NCI-H2081 treated with DMSO at 0.1 percent for 48 hours (cell line): ENCODE measurements around the gene CCR2.

ENCODE experiments used
- DNase-seq: peaks from one replicate; lab custom pipeline; 2025; lab: John Stamatoyannopoulos, UW

The CCR2 gene

DNA sequence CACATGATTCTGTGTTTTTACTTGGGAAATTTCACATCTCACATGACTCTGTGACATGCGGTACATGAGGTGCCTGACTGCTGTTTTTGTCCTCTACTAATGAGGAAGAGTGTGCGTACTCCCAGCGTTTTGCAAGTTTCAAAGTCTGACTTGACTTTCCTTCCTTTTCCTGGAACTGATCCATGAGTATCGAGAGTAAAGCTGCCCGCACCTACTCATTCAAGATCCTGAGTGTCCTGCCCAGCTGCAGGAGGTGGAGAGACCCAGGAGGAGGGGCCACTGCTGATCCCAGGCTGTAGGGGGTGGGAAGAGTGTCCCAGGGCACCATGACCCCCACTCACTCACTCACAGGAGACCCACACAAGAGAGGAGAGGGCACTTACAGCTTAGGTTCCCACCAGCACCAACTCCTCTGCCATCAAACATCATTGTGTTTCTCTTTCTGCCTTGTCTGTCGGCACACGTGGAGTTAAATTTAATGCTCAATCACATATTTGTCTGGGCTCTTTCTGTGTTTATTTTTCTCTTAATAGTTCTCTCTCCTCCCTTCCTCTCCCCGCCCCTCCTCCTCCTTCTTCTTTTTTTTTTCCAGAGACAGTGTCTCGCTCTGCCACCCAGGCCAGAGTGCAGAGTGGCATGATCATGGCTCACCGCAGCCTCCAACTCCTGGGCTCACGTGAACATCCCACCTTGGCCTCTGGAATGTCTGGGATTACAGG lies 51.5 kb downstream of the CCR2 start:
- no peak for DNase-seq

- DNase-seq = no peak
These were observed 52.5 kb downstream of the CCR2 start for GRCh38 chr3:46406443-46406787.

DNA sequence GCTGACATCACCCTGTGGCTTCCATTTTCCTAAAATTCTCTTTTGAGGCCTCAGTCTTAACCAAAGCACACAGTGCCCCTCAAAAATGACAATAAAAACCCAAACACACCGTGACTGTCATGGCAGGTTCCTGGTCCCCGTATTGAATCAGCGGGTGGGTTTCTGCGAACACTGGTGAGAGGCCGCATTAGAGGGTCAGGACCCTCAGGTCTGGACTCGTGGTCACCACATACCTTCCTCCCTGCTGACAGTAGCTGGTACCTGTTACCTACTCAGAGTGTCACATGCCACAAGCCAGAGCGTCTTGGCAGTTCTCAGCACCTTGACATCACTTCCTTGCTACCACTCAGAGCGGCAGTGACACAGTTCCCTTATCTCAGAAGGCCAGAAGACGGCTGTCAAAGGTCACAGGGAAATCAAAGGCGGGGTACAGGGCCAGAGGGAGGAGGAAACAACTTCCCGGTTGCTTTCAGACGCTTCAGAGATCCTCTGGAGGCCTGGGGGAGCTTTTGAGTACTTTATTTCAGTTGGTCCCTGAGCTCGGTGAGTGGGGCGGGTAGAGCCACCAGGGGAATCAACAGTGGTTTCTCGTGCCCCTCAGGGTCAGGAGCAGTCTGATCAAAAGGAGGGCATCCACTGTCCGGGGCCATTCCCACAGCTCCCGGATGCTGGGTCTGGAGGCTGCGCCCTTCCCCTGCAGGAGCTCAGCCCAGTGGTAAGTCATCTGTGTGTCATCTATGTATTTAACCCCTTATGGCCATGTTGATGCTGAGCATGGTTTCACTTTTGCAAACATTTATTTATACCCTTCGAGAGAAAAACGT lies 53.1 kb downstream of the CCR2 start, which contains the start of the genes CCR5AS and CCRL2:
TSS of gene CCR5AS (minus strand) at position 279 of the 824 bp plus-strand sequence.
TSS of gene CCRL2 (plus strand) at position 472 of the 824 bp plus-strand sequence. CDS start 821 bp downstream, outside the sequence.
- no peak for DNase-seq

- no peak for DNase-seq
These were observed 54.1 kb downstream of the CCR2 start for GRCh38 chr3:46407970-46408369.

DNA sequence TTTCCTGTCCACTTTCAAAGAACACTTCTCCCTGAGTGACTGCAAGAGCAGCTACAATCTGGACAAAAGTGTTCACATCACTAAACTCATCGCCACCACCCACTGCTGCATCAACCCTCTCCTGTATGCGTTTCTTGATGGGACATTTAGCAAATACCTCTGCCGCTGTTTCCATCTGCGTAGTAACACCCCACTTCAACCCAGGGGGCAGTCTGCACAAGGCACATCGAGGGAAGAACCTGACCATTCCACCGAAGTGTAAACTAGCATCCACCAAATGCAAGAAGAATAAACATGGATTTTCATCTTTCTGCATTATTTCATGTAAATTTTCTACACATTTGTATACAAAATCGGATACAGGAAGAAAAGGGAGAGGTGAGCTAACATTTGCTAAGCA lies 54.9 kb downstream of the CCR2 start:
- DNase-seq = no peak

DNA sequence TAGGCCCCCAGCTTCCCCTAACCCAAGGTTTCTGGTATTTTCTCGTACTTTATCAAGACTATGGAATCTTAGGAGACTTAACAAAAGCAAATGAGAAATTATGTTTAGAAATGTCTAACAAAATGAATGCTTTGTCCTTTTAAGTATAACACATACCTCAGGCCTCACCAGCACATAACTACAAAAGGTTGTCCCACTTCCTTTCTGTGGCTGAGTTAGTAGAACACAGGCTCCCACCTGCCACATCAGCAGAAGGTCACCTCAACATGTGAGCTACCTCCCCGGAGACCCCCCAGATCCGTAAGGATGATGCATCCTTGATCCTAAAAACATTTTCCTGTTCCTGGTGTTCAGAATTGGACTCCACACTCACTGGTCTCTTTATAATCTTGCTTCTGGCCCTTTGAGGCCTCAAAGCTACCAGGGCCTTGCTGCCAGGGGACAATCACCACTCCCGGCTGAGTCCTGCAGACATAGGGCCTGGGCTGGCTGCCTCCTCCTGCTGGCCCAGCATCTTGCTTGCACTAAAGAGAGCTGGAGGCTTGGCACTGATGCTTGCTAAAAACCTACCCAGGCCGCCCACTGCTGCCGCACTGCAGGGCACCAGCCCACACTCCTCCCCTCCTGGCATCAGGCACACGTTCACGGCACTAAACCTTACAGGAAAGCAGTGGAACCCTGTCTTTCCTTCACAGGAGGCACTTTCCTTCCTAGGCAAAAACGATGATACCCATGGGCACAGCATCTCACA lies 56.0 kb downstream of the CCR2 start:
- DNase-seq = no peak
